GM20000 (cell line): Measurements from ENCODE around the gene SYCP3.

Experiments used
- DNase-seq: peaks from one replicate; pipeline ENCODE4 v3.0.0; 2012; ENCODE audit warnings: low spot score
- CTCF ChIP-seq: IDR thresholded peaks from 2 replicates; pipeline ENCODE4 v1.5.1; 2012; ENCODE audit warnings: mild to moderate bottlenecking, control low read depth; ENCODE audit errors: extremely low read depth, missing control alignments

SYCP3 gene

GRCh38 chr12:101761350-101761749 is 22.1 kb upstream of the SYCP3 start:
- no peak for TF ChIP-seq CTCF
- no peak for DNase-seq

GRCh38 chr12:101759396-101760047 is 20.3 kb upstream of the SYCP3 start:
- peak; percentile 43 for DNase-seq
- peak; percentile 45 for TF ChIP-seq CTCF

GRCh38 chr12:101750152-101750551 is 10.9 kb upstream of the SYCP3 start:
- no peak for DNase-seq
- TF ChIP-seq CTCF, result no peak

GRCh38 chr12:101749657-101750056 is 10.4 kb upstream of the SYCP3 start:
- no peak for DNase-seq
- TF ChIP-seq CTCF, result no peak

GRCh38 chr12:101748907-101749306 is 9.6 kb upstream of the SYCP3 start:
- DNase-seq, result no peak
- TF ChIP-seq CTCF, result no peak

GRCh38 chr12:101747697-101748096 is 8.4 kb upstream of the SYCP3 start:
- TF ChIP-seq CTCF, result no peak
- DNase-seq, result no peak

GRCh38 chr12:101746661-101747060 is 7.4 kb upstream of the SYCP3 start:
- no peak for DNase-seq
- no peak for TF ChIP-seq CTCF
